SH-SY5Y (cell line): ENCODE data around the gene SLC30A10.

Source experiments
- GATA2 ChIP-seq: IDR thresholded peaks from 2 replicates; pipeline ENCODE4 v1.6.1; 2011; ENCODE audit warnings: mild to moderate bottlenecking, low read depth, low read length
- GATA3 ChIP-seq: IDR thresholded peaks from 2 replicates; pipeline ENCODE4 v1.6.1; 2011; ENCODE audit warnings: low read depth, mild to moderate bottlenecking, low read length, moderate library complexity

- TF ChIP-seq GATA2: no peak
- no peak for TF ChIP-seq GATA3
Measured at GRCh38 chr1:219916257-219916656, 12.1 kb downstream of the SLC30A10 start.
